ENCODE data around the gene CFD. TPM values are rescaled to one million over a fixed set of nuclear protein-coding genes. Genes with fewer than 3 reads are reported as not detected.

Gene CFD
- total RNA-seq, 1 experiment from 2014 or later: 1.7 TPM

GRCh38 chr19:902093-902370, 42.6 kb downstream of the CFD start:
- DNase-seq (ENCODE audit: low spot score): no peak
- H3K9me3 Mint-ChIP-seq: no peaks in the 10 kb centered on the region
- TF ChIP-seq CREB1 (CRISPR knock-in tag; IDR thresholded peaks at IDR 0.05) (no peak), TP53 (CRISPR knock-in tag; IDR thresholded peaks at IDR 0.05) (no peak), ESRRA (CRISPR knock-in tag; IDR thresholded peaks at IDR 0.05; ENCODE audit: borderline replicate concordance) (no peak), ETV6 (CRISPR knock-in tag; IDR thresholded peaks at IDR 0.05) (no peak), ERG (CRISPR knock-in tag; IDR thresholded peaks at IDR 0.05) (no peak), USF1 (CRISPR knock-in tag; IDR thresholded peaks at IDR 0.05) (no peak), JAZF1 (CRISPR knock-in tag; IDR thresholded peaks at IDR 0.05) (no peak), OVOL2 (CRISPR knock-in tag; IDR thresholded peaks at IDR 0.05; ENCODE audit: borderline replicate concordance) (no peak), FOXJ3 (CRISPR knock-in tag; IDR thresholded peaks at IDR 0.05; ENCODE audit: borderline replicate concordance) (no peak), HMGXB4 (CRISPR knock-in tag; IDR thresholded peaks at IDR 0.05) (no peak), ZMAT4 (CRISPR knock-in tag; IDR thresholded peaks at IDR 0.05) (no peak), ZBTB43 (CRISPR knock-in tag; IDR thresholded peaks at IDR 0.05) (no peak)
- H3K4me3 Mint-ChIP-seq: no peak overlapping the region
- ChIA-PET POLR2A (no interaction called here), CTCF (interaction anchor here (1.1 kb wide), 1 partner anchor 17 kb away, joined by 3 read pairs; no protein-coding TSS in a partner anchor)
- no peak overlapping the region for H3K27ac Mint-ChIP-seq
- peaks cover 2% of the 10 kb centered on the region; the same call in 1 of the 2 replicates for H3K4me1 Mint-ChIP-seq
- H3K27me3 Mint-ChIP-seq (ENCODE audit: low read depth): no peaks in the 10 kb centered on the region
- no peak for ATAC-seq
- 0 out of 2 replicates have a peak, but pooled peaks cover 6% of the 10 kb centered on the region for H3K36me3 Mint-ChIP-seq

- H3K27ac Mint-ChIP-seq: no peak overlapping the region
- 0 out of 2 replicates have a peak, but pooled peaks cover 6% of the 10 kb centered on the region for H3K36me3 Mint-ChIP-seq
- no peak for DNase-seq (ENCODE audit: low spot score)
- no peaks in the 10 kb centered on the region for H3K27me3 Mint-ChIP-seq (ENCODE audit: low read depth)
- peaks cover 2% of the 10 kb centered on the region; the same call in 1 of the 2 replicates for H3K4me1 Mint-ChIP-seq
- H3K4me3 Mint-ChIP-seq: no peak overlapping the region
- no peaks in the 10 kb centered on the region for H3K9me3 Mint-ChIP-seq
- ChIA-PET POLR2A (no interaction called here), CTCF (interaction anchor here (0.5 to 1.4 kb wide), 6 partner anchors 16 to 98 kb away, joined by 3 read pairs; partner anchors contain the start of gene GRIN3B)
- TF ChIP-seq SOX15 (CRISPR knock-in tag; IDR thresholded peaks at IDR 0.05) (no peak), GTF2I (CRISPR knock-in tag; conservative IDR thresholded peaks at IDR 0.05) (no peak), NFE2L1 (CRISPR knock-in tag; IDR thresholded peaks at IDR 0.05) (no peak), ZNF671 (CRISPR knock-in tag; IDR thresholded peaks at IDR 0.05) (no peak), STAT6 (CRISPR knock-in tag; conservative IDR thresholded peaks at IDR 0.05; ENCODE audit: low read depth) (no peak), ZNF396 (CRISPR knock-in tag; IDR thresholded peaks at IDR 0.05; ENCODE audit: borderline replicate concordance) (no peak), TP53 (CRISPR knock-in tag; IDR thresholded peaks at IDR 0.05) (no peak), MAX (CRISPR knock-in tag; IDR thresholded peaks at IDR 0.05) (no peak), NR3C1 (CRISPR knock-in tag; conservative IDR thresholded peaks at IDR 0.05; ENCODE audit: low read depth) (no peak), KAT7 (CRISPR knock-in tag; IDR thresholded peaks at IDR 0.05; ENCODE audit: borderline replicate concordance) (no peak), PRDM15 (CRISPR knock-in tag; IDR thresholded peaks at IDR 0.05) (no peak)
- no peak for ATAC-seq
Measured at GRCh38 chr19:902446-903226, 43.2 kb downstream of the CFD start.

All from WTC11 (cell line).